Aorta (tissue), 5 donors: Measurements from ENCODE around the gene ATP5F1B. TPM values are rescaled to one million over a fixed set of nuclear protein-coding genes. Genes with fewer than 3 reads are reported as not detected.
A peak's percentile ranks its signal among the peaks of the same experiment; 100 is the strongest.
"Not testable (repeated sequence)": the region's sequence is repeated elsewhere in the genome, so short reads cannot be mapped to it uniquely, and the experiment has no call there.

ENCODE experiments used
- ATAC-seq: fragments of 200-7000 bp; cut with Tn5 transposase; one replicate; pipeline ENCODE4 v1.9.1; 2022; ENCODE audit warnings: moderate library complexity; ENCODE audit not compliant: low FRiP score
- DNase-seq, 2 donors: peaks; one replicate each; pipeline ENCODE4 v3.0.0-alpha.2; 2020
- H3K27ac ChIP-seq, 2 donors: one replicate each; pipeline ENCODE4 v1.5.1; 2013; ENCODE audit warnings: low read length in 2 of 2, mild to moderate bottlenecking in 2 of 2, moderate library complexity in 2 of 2, control low read depth in 1 of 2, inconsistent platforms in 1 of 2, low read depth in 1 of 2
- H3K27me3 ChIP-seq, 2 donors: one replicate each; pipeline ENCODE4 v1.6.1; 2013; ENCODE audit warnings: control low read depth in 1 of 2, low read length in 1 of 2, mild to moderate bottlenecking in 1 of 2, moderate library complexity in 1 of 2; ENCODE audit not compliant: insufficient read depth in 2 of 2, control insufficient read depth in 1 of 2
- H3K36me3 ChIP-seq, 2 donors: one replicate each; pipeline ENCODE4 v1.6.1; 2013; ENCODE audit warnings: control low read depth in 1 of 2, low read length in 1 of 2, mild to moderate bottlenecking in 1 of 2; ENCODE audit not compliant: insufficient read depth in 2 of 2, control insufficient read depth in 1 of 2
- H3K4me1 ChIP-seq, 2 donors: one replicate each; pipeline ENCODE4 v1.6.1; 2013; ENCODE audit warnings: low read length in 2 of 2, control low read depth in 1 of 2, mild to moderate bottlenecking in 1 of 2, moderate library complexity in 1 of 2; ENCODE audit not compliant: insufficient read depth in 2 of 2, control insufficient read depth in 1 of 2
- H3K4me3 ChIP-seq, 2 donors: one replicate each; pipeline ENCODE4 v1.5.1; 2013; ENCODE audit warnings: low read length in 2 of 2, control low read depth in 1 of 2, mild to moderate bottlenecking in 1 of 2
- H3K9me3 ChIP-seq: one replicate; pipeline ENCODE4 v1.6.1; 2013; ENCODE audit warnings: mild to moderate bottlenecking, low read length; ENCODE audit not compliant: control insufficient read depth
- WGBS, 2 donors: extraction: QIAGEN DNeasy Blood & Tissue Kit; methylation state at CpG; one replicate each; pipeline ENCODE4 v1.1.7; 2013; 5-methylcytosine and 5-hydroxymethylcytosine counted together
- intact Hi-C, 2 donors: fragments of 100-400 bp; cut with DNase I; formaldehyde crosslinking; loops; one replicate each; pipeline versions ENCODE4 v1.14.2 to v1.15.0; 2022
- polyA plus RNA-seq, 2 donors: library from polyadenylated mRNA; stranded (reverse); fragments of 200-250 nt; gene quantifications; one replicate each; pipeline ENCODE4 v1.2.3, GENCODE V29; 2013
- total RNA-seq, 2 donors: library from RNA; stranded (reverse); fragmentation: NEBNext Ultra II Directional; extraction: Animal tissue kit (Norgen Biotek cat#: 25700); gene quantifications; one replicate each; pipeline ENCODE4 v1.2.1, GENCODE V29; 2021
- donor health status: healthy with polysubstance abuse.
- donor health status: Bipolar disorder and iron deficiency.
- donor health status: DM: no; HTN: no; CAD: no.
- donor health status: DM: no; HTN: no; CAD: no.
- donor health status: DM: yes; HTN: yes; CAD: no.

Gene ATP5F1B
- total and polyA plus RNA-seq, 4 donors: 216 to 327 (median 275) TPM

GRCh38 chr12:56658921-56659320 is 13.1 kb upstream of the ATP5F1B start:
- ATAC-seq (no peak), DNase-seq (no peak)
- Histone ChIP-seq H3K27ac (no peak overlapping the region), H3K27me3 (no peaks in the 10 kb centered on the region), H3K36me3 (peaks cover 0 to 3% of the 10 kb centered on the region in 2 donors), H3K4me1 (no peaks in the 10 kb centered on the region), H3K9me3 (no peaks in the 10 kb centered on the region), H3K4me3 (no peak overlapping the region)
- intact Hi-C loops: no loop called here
- 94 to 100% methylated on average over 1 of the region's 1 CpG for WGBS, 2 donors

- ATAC-seq: no peak
- no peaks in the 10 kb centered on the region for H3K27me3 ChIP-seq
- H3K27ac ChIP-seq: no peak overlapping the region
- no peak for DNase-seq
- 91 to 92% methylated on average over 7 of the region's 7 CpGs for WGBS, 2 donors
- no peaks in the 10 kb centered on the region for H3K4me1 ChIP-seq
- H3K36me3 ChIP-seq: peaks cover 0 to 2% of the 10 kb centered on the region in 2 donors
- intact Hi-C loops: no loop called here
- no peak overlapping the region for H3K4me3 ChIP-seq
- no peaks in the 10 kb centered on the region for H3K9me3 ChIP-seq
Observed at GRCh38 chr12:56657416-56658379, 11.9 kb upstream of the ATP5F1B start.

DNA sequence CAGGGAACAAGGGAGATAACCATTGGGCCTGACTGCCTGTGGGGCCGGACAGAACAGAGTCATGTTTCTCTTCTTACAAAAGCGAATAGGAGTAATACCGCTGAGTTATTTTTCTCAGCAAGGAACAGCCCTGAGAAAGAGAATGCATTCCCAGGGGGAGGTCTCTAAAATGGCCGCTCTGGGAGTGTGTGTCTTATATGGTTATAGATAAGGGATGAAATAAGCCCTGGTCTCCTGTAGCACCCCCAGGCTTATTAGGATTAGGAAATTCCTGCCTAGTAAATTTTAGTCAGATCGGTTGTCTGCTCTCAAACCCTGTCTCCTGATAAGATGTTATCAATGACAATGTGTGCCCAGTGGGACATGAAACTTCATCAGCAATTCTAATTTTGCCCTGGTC is 8.0 kb upstream of the ATP5F1B start:
- H3K4me3 ChIP-seq, ATAC-seq, H3K36me3 ChIP-seq, H3K27me3 ChIP-seq, H3K9me3 ChIP-seq, DNase-seq, H3K27ac ChIP-seq, H3K4me1 ChIP-seq, intact Hi-C loops: not testable (repeated sequence)
- 80 to 81% methylated on average over 5 of the region's 5 CpGs for WGBS, 2 donors

DNA sequence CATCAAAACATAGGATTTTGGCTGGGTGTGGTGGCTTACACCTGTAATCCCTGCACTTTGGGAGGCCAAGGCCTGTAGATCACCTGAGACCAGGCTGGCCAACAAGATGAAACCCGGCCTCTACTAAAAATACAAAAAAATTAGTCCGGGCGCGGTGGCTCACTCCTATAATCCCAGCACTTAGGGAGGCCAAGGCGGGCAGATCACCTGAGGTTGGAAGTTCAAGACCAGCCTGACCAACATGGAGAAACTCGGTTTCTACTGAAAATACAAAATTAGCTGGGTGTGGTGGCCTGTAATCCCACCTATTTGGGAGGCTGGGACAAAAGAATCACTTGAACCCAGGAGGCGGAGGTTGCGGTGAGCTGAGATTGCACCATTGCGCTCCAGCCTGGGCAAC is 2.2 kb upstream of the ATP5F1B start:
- WGBS, 2 donors: 95% methylated on average over 9 of the region's 9 CpGs
- not testable (repeated sequence) for ATAC-seq

DNA sequence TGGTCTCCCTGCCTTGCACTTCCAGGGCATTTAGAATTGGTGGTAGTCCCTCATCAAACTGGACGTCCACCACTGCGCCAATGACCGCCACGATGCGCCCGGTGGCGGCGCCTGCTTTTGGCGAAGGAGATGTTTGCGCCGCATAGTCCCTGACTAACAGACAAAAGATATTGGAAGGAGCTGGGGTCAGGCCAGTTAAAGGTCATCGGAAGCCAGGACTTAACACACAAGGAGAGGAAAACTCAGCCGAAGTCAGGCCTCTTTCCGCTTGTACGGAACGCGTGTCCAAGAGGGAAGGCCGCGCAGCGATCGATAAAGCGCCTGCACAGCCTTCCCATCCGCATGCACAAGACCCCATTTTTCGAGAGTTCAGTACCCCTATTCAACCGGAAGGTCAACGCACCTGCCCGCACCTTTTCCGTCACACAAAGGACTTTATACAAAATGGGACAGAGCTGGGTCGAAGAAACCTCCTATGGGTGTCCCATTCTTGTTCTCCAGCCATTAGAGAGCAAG is 525 bp downstream of the ATP5F1B start:
- Histone ChIP-seq H3K27me3 (no peaks in the 10 kb centered on the region), H3K9me3 (no peaks in the 10 kb centered on the region), H3K27ac (peak overlapping the region in 1 of 2 donors; percentile 71), H3K36me3 (peaks cover 3 to 4% of the 10 kb centered on the region in 2 donors), H3K4me1 (peaks cover 0 to 4% of the 10 kb centered on the region in 2 donors), H3K4me3 (peak overlapping the region; percentile 89 to 93)
- WGBS, 2 donors: 0 to 1% methylated on average over 29 of the region's 29 CpGs
- ATAC-seq (peak; percentile 27), DNase-seq (no peak)
- intact Hi-C loops: loop anchor here (5.0 to 10.0 kb wide), 2 partner anchors 80 to 82 kb away; partner anchors contain the start of gene NACA (in 2 of the 2)

More for the DNA sequence above, 2.2 kb upstream of the ATP5F1B start:
- not testable (repeated sequence) for H3K27ac ChIP-seq, H3K4me1 ChIP-seq, DNase-seq, H3K9me3 ChIP-seq, H3K27me3 ChIP-seq, H3K36me3 ChIP-seq, H3K4me3 ChIP-seq
- intact Hi-C loops: loop anchor here (5.0 to 10.0 kb wide), 2 partner anchors 77 to 79 kb away; partner anchors contain the start of gene NACA (in 2 of the 2)

- peaks cover 3 to 6% of the 10 kb centered on the region in 2 donors for H3K36me3 ChIP-seq
Observed at GRCh38 chr12:56644654-56645053, 1.1 kb downstream of the ATP5F1B start.

GRCh38 chr12:56641219-56641618 is 4.6 kb downstream of the ATP5F1B start:
- Histone ChIP-seq H3K36me3 (peaks cover 3 to 11% of the 10 kb centered on the region in 2 donors), H3K4me1 (peaks cover 0 to 4% of the 10 kb centered on the region in 2 donors), H3K27me3 (no peaks in the 10 kb centered on the region), H3K9me3 (no peaks in the 10 kb centered on the region), H3K27ac (no peak overlapping the region), H3K4me3 (no peak overlapping the region)
- WGBS, 2 donors: 80 to 82% methylated on average over 6 of the region's 6 CpGs
- DNase-seq (no peak), ATAC-seq (no peak)
- intact Hi-C loops: loop anchor here in 1 of 2 donors (10.0 kb wide), 1 partner anchor 84 kb away; the partner anchor contains the start of gene NACA

More at GRCh38 chr12:56644654-56645053, 1.1 kb downstream of the ATP5F1B start:
- ATAC-seq: no peak
- Histone ChIP-seq H3K27me3 (no peaks in the 10 kb centered on the region), H3K9me3 (no peaks in the 10 kb centered on the region), H3K27ac (no peak overlapping the region), H3K4me1 (peaks cover 0 to 4% of the 10 kb centered on the region in 2 donors), H3K4me3 (peak overlapping the region; percentile 89 to 93)
- intact Hi-C loops: loop anchor here (5.0 to 10.0 kb wide), 2 partner anchors 80 to 83 kb away; partner anchors contain the start of gene NACA (in 2 of the 2)
- WGBS, 2 donors: 50 to 55% methylated on average over 4 of the region's 4 CpGs
- no peak for DNase-seq

- WGBS, 2 donors: 55 to 56% methylated on average over 2 of the region's 2 CpGs
- Histone ChIP-seq H3K4me1 (peaks cover 0 to 4% of the 10 kb centered on the region in 2 donors), H3K27me3 (no peaks in the 10 kb centered on the region), H3K27ac (no peak overlapping the region), H3K9me3 (no peaks in the 10 kb centered on the region), H3K36me3 (peaks cover 0 to 9% of the 10 kb centered on the region in 2 donors), H3K4me3 (no peak overlapping the region)
- no peak for ATAC-seq
- intact Hi-C loops: no loop called here
- no peak for DNase-seq
Observed at GRCh38 chr12:56637621-56638020, 8.2 kb downstream of the ATP5F1B start.
